NCI-H2107 treated with DMSO at 0.1 percent for 48 hours (cell line): ENCODE measurements around the gene DDX55.
"Not testable (repeated sequence)": the region's sequence is repeated elsewhere in the genome, so short reads cannot be mapped to it uniquely, and the experiment has no call there.

ENCODE experiments used
- DNase-seq: peaks from one replicate; lab custom pipeline; 2025; ENCODE audit not compliant: unreplicated experiment; lab: John Stamatoyannopoulos, UW

DDX55 gene, protein sequence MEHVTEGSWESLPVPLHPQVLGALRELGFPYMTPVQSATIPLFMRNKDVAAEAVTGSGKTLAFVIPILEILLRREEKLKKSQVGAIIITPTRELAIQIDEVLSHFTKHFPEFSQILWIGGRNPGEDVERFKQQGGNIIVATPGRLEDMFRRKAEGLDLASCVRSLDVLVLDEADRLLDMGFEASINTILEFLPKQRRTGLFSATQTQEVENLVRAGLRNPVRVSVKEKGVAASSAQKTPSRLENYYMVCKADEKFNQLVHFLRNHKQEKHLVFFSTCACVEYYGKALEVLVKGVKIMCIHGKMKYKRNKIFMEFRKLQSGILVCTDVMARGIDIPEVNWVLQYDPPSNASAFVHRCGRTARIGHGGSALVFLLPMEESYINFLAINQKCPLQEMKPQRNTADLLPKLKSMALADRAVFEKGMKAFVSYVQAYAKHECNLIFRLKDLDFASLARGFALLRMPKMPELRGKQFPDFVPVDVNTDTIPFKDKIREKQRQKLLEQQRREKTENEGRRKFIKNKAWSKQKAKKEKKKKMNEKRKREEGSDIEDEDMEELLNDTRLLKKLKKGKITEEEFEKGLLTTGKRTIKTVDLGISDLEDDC

DNA sequence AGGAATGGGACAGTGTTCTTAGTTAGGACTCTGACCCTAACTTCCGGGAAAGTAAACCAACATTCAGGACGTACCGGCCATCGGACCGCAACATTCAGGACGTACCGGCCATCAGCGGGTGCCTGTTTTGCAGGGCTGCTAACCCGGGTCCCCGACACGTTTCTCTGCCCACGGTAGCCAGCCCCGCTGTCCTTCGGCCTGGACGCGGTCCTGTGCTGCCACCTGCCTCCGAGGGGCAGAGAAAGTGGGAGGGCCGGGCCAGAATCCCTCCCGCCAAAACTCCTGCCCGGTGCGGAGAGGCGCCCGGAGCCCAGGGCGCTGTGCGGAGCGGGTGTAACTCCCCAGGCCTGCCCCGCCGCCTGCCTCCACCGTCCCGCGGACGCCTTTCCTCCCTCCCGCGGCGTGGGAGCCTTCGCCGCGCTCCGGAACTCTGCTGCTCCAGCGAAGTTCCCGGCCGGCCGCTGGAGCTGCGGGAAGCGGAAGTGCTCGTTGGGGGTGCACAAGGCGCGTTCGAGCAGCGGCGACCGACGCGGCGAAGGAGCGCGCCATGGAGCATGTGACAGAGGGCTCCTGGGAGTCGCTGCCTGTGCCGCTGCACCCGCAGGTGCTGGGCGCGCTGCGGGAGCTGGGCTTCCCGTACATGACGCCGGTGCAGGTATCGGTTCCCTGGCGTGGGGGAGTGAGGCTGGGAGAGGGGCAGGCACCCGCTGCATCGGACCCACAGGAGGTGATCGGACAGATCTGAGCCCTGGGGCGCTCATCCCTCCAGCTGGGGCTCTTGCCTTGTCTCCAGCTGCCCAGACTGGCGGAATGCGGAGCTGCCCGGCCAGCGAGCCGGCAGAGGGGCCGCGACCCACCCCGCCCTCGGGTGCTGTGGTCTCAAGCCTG, at the start of gene DDX55:
DDX55 (plus strand) TSS at position 498 of the 888 bp plus-strand sequence; CDS start at position 548, 50 bp downstream.
- peak; percentile 40 for DNase-seq

DNA sequence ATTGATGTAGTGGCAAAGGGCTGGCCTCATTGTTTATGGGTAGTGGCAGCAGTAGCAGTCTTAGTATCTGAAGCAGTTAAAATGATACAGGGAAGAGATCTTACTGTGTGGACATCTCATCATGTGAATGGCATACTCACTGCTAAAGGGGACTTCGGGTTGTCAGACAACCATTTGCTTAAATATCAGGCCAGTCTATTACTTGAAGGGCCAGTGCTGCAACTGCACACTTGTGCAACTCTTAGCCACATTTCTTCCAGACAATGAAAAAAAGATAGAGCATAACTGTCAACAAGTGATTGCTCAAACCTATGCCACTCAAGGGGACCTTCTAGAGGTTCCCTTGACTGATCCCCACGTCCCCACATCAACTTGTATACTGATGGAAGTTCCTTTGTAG, 47.8 kb upstream of the DDX55 start:
- not testable (repeated sequence) for DNase-seq

DNA sequence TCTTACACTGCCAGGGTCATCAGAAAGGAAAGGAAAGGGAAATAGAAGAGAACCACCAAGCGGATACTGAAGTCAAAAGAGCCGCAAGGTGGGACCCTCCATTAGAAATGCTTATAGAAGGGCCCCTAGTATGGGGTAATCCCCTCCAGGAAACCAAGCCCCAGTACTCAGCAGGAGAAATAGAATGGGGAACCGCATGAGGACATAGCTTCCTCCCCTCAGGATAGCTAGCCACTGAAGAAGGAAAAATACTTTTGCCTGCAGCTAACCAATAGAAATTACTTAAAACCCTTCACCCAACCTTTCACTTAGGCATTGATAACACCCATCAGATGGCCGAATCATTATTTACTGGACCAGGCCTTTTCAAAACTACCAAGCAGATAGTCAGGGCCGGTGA, 47.1 kb upstream of the DDX55 start:
- not testable (repeated sequence) for DNase-seq

DNA sequence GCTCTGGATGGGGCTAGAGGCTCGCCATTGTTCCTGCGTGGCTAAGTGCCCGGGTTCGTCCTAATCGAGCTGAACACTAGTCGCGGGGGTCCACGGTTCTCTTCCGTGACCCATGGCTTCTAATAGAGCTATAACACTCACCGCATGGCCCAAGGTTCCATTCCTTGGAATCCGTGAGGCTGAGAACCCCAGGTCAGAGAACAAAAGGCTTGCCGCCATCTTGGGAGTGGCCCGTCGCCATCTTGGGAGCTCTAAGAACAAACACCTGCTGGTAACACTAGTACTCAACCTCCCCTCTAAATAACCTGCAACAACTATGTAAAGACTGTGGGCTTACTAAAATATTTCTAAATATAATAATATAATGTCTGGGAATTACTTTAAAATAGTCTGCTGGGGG, 43.4 kb upstream of the DDX55 start:
- DNase-seq: not testable (repeated sequence)

DNA sequence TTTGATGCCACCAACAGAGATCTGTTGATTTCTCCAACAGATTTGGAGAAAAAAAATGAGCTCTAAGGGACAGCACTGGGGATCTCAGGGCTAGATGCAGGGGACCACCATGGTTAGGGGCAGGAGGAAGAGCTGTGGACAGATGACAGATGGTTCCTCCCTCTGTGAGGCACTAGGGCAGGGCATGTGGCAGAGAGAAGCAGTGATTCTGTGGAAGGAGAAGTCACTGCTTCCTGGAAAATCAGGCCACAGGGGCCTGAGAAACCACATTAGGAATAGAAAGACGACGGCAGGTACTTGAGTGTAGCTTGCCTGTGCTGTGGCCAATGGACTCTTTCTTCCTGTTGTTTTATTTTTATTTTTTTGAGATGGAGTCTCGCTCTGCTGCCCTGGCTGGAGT, 42.4 kb upstream of the DDX55 start:
- DNase-seq: no peak

DNA sequence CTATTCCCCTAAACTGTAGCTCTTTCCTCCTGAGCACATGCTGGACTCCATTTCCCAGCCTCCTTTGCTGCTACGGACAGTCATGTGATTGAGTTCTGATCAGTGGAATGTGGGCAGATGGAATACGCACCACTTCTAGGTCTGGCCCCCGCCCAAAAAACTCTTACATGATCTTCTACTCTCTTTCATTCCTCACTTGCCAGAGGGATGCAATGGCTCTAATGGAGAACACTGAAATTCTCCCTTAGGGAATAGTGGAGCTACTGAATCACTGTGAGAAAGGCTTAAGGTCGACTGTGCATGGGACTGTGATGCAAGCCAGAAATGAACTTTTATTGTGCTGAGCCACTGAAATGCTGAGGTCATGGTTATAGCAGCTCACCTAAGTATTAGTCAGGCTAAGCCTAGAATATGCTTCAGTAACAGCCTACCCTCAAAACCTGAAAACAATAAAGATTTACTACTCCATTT, 30.5 kb upstream of the DDX55 start:
- DNase-seq: no peak

DNA sequence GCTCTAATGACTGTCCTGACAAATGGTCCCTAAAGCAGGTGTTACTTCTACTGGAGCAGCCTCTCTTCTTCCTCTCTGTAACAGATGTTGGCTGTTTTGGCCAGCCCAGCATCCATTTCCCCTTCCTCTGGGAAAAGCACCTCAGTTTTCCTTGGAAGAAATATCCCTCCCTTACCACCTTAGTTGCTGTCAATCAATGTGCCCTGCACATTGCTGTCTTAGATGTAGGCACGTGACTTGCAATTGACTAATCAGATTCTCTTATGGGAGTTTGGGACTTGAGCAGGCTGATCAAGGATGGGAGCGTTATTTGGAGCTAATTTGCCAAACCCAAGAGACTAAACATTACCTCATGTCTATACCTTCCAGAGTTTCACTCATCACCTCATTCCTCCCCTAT, 29.5 kb upstream of the DDX55 start:
- no peak for DNase-seq

DNA sequence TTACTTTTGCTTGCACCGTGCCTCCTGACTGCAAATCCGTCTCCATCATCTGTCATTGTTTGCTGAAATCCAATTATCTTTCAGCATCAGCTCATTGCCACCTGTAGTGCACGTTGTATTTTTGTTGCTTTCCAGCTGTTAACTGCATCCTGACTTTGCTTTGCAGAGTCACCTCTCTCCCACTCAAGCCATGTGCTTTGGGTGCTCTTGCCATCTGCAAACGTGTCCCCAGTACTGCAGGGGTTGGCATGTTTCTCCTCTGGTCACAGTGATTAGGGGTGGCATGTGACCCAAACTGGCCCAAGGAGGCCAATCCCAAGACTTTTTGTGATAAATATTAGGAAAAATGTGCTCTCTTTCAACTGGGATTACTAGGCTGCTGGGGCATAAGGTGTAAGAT, 28.0 kb upstream of the DDX55 start:
- DNase-seq: no peak

DNA sequence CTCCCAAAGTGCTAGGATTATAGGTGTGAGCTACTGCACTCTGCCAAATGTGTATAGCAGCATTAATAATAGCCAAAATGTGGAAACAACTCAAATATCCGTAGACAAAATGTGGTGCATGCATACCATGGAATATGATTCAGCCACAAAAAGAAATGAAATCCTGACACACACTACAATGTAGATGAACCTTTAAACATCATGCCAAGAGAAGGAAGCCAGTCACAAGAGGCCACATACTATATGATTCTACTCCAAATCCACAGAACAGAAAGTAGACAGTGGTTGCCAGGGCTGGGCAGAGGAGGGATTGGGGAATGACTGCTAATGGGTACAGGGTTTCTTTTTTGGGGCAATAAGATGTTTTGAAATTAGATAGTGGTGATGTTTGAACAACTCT, 25.3 kb upstream of the DDX55 start:
- no peak for DNase-seq

DNA sequence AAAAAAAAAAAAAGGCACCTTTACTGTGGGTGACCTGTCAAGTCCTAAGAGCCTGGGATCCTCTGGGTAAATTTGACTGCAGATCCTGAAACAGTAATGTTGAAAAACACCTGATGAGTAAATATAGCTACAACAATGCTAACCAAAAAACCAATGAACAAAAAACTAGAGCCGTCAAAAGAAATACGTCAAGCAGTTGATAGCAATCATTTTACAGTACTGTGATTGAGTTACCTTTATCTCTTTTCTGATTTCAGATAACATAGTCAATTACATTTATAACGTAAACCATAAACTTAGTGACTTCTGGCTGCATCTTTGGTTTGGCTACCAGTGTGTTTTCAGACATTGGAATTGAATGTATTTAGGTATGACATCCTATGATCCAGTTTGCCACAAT, 23.7 kb upstream of the DDX55 start:
- no peak for DNase-seq

DNA sequence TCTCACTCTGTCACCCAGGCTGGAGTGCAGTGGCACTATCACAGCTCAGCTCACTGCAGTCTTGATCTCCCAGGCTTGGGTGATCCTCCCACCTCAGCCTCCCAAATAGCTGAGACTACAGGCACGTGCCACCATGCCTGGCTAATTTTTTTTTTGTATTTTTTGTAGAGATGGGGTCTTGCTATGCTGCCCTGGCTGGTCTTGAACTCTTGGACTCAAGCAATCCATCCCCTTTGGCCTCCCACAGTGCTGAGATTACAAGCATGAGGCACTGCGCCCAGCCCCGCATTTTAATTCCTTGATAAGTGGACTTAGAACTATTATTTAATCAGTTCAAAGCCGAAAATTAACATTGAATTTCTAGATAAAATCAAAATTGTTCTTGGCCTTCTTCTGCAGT, 23.1 kb upstream of the DDX55 start:
- not testable (repeated sequence) for DNase-seq

DNA sequence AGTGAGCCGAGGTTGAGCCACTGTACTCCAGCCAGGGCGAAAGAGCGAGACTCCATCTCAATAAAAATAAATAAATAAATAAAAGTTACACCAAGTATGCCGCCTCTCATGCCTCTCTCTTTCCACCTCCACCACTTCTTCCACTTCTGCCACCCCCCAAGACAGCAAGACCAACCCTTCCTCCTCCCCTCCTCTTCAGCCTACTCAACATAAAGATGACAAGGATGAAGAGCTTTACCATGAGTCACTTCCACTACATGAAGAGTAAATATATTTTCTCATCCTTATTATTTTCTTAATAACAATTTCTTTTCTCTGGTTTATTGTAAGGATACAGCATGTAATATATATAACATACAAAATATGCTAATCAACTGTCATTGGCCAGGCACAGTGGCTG, 21.1 kb upstream of the DDX55 start:
- DNase-seq: no peak

DNA sequence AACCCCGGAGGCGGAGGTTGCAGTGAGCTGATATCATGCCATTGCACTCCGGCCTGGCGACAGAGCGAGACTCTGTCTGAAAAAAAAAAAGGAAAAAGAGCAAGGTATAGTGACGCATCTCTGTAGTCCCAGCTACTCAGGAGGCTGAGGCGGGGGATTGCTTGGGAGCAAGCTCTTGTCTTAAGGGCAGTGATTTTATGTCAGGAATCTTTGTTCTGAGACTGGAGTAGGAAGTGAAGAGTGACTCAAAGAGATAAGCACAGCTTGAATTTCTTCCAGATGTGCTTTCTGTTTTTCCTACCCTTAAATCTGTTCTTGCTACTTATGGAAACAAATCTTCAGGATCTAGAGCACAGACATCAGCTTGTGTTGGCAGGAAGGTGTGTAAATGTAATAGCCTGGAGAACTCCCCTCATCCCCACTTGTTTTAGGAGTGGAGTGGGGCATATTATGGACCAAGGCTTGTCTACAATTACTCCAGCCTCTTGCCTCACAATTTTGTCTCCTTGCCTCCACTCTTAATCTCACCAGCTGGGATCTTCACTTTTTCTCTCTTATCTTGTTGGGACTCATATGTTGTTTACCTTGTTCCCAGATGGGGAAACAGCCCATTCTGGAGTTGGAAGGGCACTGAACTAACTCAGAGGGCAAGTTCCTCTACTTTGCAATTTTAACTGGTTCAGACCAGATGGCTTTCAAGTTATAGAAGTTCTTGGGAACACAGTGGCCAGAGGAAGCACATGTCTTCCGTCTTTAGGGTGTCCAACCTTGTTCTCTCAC, 10.0 kb upstream of the DDX55 start:
- DNase-seq: no peak

DNA sequence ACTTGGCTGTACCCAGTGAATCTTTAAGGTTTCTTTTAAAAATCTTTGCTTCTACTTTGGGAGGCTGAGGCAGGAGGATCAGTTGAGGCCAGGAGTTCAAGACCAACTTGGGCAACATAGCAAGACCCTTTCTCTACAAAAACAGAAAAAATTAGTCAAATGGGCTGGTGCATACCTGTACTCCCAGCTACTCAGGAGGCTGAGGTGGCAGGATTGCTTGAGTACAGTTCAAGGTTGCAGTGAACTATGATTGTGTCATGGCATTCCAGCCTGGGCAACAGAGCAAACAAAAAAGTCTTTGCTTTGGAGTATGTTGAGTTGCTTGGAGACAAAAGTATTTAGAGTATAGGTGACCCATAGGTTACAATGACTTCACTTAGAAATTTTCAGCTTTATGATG, 6.2 kb upstream of the DDX55 start:
- no peak for DNase-seq

DNA sequence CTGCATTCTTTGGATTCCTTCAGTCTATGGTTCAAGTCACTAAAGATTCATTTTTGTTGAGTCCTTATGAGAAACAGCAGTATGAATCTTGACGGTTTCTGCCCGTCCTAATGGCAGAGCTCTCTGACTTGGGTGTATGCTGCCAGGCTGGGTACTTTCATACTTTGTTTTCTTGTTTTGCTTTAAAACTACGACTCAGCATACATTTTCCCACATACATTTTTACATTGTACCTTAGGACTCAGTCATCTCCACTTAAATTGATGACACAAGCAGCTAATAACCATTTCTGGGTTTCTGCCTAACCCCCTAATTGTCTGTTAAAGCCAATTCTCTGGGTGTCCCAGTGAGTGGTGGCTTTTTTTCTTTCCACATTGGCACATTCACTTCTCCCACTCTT, 4.8 kb upstream of the DDX55 start:
- DNase-seq: no peak

DNA sequence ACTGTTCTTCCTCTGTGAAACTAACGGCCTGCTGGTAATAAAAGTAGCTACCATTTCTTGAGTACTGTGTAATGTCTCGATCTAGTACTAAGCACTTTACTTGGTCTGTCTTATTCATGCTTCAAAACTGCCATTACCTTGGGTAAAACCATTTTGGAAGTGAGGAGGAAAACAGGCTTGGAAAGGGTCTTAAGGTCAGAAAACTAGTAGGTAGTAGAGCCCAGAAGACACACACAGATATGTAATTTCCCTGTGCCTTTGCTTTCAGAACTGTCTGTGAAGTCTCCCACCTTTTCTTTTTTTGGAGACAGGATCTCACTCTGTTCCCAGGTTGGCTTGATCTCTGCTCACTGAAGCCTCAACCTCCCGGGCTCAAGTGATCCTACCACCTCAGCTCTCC, 3.4 kb upstream of the DDX55 start:
- DNase-seq: no peak

DNA sequence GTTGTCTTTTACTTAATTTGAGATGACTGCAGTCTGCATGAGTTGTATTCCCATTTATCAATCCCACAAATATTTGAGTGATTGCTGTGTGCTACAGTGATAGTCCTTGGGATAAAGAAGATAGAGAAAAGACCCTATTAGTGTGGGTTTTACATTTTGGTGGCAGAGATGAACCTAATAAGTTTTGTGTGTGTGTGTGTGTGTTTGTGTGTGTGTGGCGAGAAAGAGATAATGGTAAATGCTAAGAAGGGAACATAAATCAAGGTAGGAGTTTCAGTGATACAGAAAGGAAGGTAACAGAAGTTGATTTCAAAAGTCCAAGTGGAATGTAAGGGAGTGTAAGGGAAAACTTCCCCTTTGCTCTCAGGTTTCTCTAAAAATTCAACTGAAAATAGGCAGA, 2.6 kb upstream of the DDX55 start:
- DNase-seq: no peak

DNA sequence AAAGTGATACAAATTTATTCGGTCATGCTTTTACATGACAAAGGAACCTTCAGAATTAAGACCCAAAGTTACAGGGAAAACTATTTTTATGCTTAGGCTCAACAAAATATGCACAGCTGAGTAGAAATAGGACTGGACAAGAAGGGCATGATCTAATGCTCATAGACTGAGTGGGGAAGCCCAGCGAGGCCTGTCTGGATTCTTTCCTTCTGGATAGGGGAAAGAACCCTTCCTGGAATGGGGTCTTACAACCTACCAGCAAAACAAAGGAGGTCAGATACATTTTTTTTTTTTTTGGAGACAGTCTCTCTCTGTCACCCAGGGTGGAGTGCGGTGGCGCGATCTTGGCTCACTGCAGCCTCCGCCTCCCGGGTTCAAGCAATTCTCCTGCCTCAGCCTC, 2.2 kb upstream of the DDX55 start:
- DNase-seq: no peak

DNA sequence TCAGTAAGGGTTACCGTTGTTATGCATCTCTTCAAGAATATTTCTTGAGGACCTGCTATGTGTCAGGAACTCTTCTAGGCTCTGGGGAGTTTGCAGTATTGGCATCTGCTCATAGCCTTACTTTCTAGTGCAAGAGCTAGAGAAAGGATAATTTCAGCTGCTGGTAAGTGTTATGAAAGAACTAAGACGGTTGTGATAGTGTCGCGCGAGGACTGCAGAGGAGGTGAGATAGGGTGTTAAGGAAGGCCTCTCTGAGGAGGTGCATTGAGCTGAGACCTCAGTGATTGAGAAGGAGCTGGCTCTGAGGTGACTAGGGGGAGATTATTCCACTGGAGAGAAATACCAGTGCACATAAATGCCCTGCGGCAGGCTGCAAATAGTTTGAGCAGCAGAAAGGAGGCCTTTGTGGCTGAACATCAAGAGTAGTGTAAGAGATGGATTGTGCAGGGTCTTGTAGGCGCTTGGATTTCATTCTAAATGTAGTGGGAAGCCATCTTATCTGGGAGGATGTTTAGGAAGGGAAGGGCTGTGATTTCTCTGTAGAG, 824 bp downstream of the DDX55 start:
- no peak for DNase-seq

DNA sequence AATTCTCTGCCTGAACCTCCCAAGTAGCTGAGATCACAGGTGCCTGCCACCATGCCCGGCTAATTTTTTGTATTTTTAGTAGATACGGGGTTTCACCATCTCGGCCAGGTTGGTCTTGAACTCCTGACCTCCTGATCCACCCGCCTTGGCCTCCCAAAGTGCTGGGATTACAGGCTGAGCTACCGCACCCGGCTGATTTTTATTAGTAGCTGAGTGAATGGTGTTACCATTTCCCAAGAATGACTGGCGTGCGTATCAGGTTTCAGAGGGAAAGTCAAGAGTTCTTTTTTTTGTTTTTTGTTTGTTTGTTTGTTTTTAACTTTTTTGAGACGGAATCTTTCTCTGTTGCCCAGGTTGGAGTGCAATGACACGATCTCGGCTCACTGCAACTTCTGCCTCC, 1.6 kb downstream of the DDX55 start:
- not testable (repeated sequence) for DNase-seq

DNA sequence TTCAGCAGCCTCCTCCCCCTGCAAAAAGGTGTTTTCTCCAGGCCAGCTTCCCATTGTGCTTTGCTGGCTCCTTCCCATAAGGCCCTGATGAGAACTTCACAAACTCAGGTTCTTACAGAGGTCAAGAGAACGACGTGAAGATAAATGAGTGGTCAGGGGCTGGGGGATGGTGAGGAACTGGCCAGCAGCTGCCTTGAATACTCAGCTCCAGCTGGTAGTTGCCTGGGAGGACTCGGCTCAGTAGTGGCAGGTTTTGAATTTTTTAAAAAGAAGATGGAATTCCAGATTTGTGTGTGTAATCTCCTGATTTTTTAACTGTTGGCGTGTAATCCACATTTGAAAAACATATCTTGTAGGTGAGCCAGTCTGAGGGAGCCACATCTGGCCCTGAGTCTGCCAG, 5.9 kb downstream of the DDX55 start:
- no peak for DNase-seq
